Fibroblast of the aortic adventitia (primary cell): ENCODE results near the gene CREB5. TPM values are rescaled to one million over a fixed set of nuclear protein-coding genes. Genes with fewer than 3 reads are reported as not detected.

Experiments
- DNase-seq: peaks from one replicate; pipeline ENCODE4 v3.0.0-alpha.2; 2010; ENCODE audit warnings: low read depth
- H3K4me3 ChIP-seq: 2 replicates; pipeline ENCODE4 v1.5.1; 2011; ENCODE audit warnings: low read depth, mild to moderate bottlenecking, control low read depth, low read length, moderate library complexity
- total RNA-seq: library from RNA; depleted of rRNA; stranded (reverse); fragments of >200 nt; gene quantifications from 2 replicates; pipeline ENCODE4 v1.2.3, GENCODE V29; 2012; ENCODE audit warnings: low replicate concordance
- TF ChIP-seq, protein P1 (sequence below): IDR thresholded peaks from 2 replicates; pipeline ENCODE4 v1.5.1; 2011; ENCODE audit warnings: mild to moderate bottlenecking, low read length, control low read depth, inconsistent platforms; ENCODE audit not compliant: insufficient read depth

CREB5 gene
- total RNA-seq, 1 donor, result 5.2 TPM

DNA sequence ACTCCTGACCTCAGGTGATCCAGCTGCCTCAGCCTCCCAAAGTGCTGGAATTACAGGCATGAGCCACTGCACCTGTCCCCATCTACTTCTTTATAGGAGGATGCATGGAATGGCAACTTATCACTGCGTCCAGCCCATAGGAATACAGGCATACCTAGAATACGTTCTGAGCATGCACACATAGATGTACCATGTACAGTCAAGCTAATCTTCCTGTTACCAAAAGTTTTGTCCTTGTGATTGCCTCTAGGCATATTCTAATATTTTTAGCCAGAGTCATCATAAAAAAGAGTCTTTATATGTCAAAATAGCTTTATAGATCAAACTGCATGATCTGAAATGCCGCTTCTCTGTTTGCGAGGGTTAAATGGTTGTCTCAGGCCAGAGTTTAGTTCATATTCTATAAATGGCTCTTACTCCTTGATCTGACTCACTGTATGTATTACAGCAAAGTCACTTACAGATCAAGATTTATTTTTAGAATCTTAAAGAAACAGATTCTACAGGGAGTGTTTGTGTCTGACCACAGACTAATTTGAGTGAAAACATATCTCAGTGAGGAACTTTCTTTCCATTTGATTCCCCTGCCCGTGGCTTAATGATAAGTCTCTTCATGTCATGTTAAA, 210.9 kb downstream of the CREB5 start:
- H3K4me3 ChIP-seq, result no peak overlapping the region
- TF ChIP-seq, protein P1, sequence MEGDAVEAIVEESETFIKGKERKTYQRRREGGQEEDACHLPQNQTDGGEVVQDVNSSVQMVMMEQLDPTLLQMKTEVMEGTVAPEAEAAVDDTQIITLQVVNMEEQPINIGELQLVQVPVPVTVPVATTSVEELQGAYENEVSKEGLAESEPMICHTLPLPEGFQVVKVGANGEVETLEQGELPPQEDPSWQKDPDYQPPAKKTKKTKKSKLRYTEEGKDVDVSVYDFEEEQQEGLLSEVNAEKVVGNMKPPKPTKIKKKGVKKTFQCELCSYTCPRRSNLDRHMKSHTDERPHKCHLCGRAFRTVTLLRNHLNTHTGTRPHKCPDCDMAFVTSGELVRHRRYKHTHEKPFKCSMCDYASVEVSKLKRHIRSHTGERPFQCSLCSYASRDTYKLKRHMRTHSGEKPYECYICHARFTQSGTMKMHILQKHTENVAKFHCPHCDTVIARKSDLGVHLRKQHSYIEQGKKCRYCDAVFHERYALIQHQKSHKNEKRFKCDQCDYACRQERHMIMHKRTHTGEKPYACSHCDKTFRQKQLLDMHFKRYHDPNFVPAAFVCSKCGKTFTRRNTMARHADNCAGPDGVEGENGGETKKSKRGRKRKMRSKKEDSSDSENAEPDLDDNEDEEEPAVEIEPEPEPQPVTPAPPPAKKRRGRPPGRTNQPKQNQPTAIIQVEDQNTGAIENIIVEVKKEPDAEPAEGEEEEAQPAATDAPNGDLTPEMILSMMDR, result no peak
- peak; percentile 68 for DNase-seq

DNA sequence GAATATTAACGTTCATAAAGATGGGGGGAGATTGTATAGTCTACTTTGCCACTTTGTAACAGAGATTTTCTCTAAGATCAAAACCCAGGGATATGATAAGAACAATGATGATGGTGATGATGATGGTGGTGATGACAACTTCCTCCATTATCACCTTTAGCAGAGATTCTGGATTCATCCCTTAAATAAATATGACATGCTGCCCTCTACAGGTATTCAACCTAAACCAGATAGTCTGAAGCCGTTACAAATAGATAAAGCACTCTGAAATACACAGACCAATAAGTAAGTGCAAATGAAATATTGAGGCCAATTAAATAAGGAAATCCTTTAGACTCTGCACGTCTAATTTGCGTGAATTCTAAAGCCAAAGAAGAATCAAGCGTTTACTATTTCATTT, 211.5 kb downstream of the CREB5 start:
- TF ChIP-seq, protein P1, result no peak
- H3K4me3 ChIP-seq, result no peak overlapping the region
- no peak for DNase-seq

DNA sequence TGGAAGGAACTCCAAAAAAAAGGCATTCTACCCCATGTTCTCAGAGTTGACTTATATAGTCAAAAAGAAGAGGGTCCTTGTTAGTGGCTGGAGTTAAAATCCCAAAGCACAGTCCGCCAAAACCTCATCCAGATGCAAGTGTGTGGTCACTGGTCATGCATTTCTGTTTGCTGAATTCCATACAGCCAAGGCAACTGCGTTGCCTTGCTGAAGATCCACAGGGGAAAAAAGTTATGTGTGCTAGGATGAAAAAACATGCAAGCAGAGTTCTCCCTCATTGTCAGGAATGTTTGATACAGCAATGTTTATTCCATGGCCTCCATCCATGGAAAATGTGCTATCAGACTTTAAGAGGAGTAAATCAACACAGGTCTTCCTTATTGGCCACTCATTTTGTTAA, 213.1 kb downstream of the CREB5 start:
- peak; percentile 25 for DNase-seq
- H3K4me3 ChIP-seq, result no peak overlapping the region
- TF ChIP-seq, protein P1, result no peak

DNA sequence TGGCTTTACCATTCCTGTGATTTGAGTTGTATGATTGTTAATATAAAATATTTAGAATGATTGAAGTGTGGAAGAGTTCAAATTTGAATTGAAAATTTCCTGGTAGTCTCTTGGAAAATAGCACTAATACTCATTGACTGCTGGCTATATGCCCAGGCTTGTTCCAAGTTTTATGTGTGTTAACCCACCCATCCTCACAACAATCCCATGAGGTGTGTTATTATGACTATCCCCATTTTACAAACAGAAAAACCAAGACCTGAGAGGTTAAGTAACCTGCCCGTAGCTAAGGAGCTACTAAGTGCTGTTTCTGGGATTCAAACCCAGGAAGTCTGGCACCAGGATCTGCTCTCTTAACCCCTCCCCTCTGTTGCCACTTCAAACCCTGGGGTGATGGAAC, 213.9 kb downstream of the CREB5 start:
- no peak overlapping the region for H3K4me3 ChIP-seq
- DNase-seq, result no peak
- TF ChIP-seq, protein P1, result no peak

DNA sequence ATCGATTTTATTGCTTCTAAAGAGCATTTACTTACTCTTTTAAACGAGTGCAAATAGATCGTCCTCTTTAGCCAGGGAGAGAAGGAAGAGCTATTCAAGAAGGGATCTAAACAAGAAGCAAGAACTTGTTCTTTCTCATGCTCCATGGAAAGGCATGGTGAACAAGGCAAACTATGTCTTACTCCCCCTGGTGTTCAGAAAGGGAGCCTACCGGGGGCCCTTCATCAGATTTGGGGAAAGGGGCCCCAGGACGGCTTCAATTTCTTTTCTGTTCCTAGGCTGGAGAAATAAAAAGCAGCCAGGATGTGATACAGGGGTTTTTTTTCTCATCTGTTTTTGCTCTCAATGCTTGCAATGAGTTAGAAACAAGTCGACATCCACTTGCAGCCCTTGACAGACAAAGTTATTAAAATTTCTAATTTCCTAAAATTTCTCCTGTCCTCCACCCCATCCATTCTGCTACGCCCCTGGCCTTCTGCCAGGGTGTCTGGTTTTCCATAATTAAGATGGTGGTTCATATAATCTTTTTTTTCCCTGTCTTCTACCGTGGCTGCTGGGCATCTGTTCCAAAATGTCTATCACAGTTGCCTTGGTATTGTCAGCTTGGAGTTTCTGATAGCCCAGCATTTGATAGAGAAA, 214.4 kb downstream of the CREB5 start:
- H3K4me3 ChIP-seq, result no peak overlapping the region
- peak; percentile 52 for DNase-seq
- TF ChIP-seq, protein P1, result peak; percentile 66

DNA sequence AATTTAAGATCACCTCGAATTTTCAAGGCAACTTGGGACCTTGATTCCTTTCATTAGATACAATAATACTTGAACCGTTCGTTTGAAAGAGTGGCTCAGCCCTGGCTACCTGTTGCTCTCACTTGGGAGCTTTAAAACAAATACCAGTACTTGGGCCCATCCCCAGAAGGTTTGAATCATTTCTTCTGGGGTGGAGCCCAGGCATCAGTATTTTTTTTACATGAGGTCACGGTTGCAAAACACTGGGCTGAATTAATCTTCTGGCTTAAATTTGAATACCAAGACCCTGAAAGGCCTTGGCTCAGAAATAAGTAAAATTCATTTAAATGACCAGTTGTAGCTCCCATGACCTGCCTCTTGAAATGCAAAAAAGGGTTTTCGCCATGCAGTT, 214.9 kb downstream of the CREB5 start:
- TF ChIP-seq, protein P1, result no peak
- no peak overlapping the region for H3K4me3 ChIP-seq
- DNase-seq, result peak; percentile 88
